A673 (cell line): ENCODE results near the gene KRTAP10-2. TPM values are rescaled to one million over a fixed set of nuclear protein-coding genes. Genes with fewer than 3 reads are reported as not detected.
"Not testable (repeated sequence)": the region's sequence is repeated elsewhere in the genome, so short reads cannot be mapped to it uniquely, and the experiment has no call there.

Source experiments
- BruUV-seq: library from RNA; stranded (reverse); fragments of 400-500 nt; replicated peaks from 2 replicates; lab custom pipeline; 2021; lab: Mats Ljungman, UMichigan
- CTCF ChIA-PET: fragments of 300-600 bp; sonication (Branson Sonifier 250); formaldehyde crosslinking; loops from one replicate; lab custom pipeline; 2022; ENCODE audit warnings: antibody characterized with exemption; lab: Charles Lee
- POLR2A ChIA-PET: fragments of 300-600 bp; sonication (Branson Sonifier 250); formaldehyde crosslinking; loops from one replicate; lab custom pipeline; 2022; ENCODE audit warnings: antibody characterized with exemption; ENCODE audit not compliant: low non-redundant PET; lab: Charles Lee
- DNase-seq: peaks from one replicate; pipeline ENCODE4 v3.0.0-alpha.2; 2015; ENCODE audit warnings: low spot score
- H3K27ac ChIP-seq: fragments of 200-600 bp; sonication (generic); 2 replicates; pipeline ENCODE4 v1.5.1; 2016; ENCODE audit warnings: mixed run types, low read depth, mild to moderate bottlenecking, mixed read lengths, antibody characterized with exemption, low read length; ENCODE audit not compliant: poor library complexity, severe bottlenecking
- H3K27me3 ChIP-seq: fragments of 200-600 bp; sonication (generic); replicated peaks from 2 replicates; pipeline ENCODE4 v1.6.1; 2017; ENCODE audit warnings: mixed run types, low read depth, mild to moderate bottlenecking, mixed read lengths, antibody characterized with exemption, low read length; ENCODE audit not compliant: insufficient read depth, poor library complexity
- H3K36me3 ChIP-seq: fragments of 200-600 bp; sonication (generic); 2 replicates; pipeline ENCODE4 v1.6.1; 2016; ENCODE audit warnings: mixed run types, mild to moderate bottlenecking, mixed read lengths, antibody characterized with exemption, low read length; ENCODE audit not compliant: insufficient read depth, poor library complexity, severe bottlenecking
- H3K4me1 ChIP-seq: fragments of 200-600 bp; sonication (generic); 2 replicates; pipeline ENCODE4 v1.6.1; 2017; ENCODE audit warnings: mixed run types, mild to moderate bottlenecking, mixed read lengths, antibody characterized with exemption, low read length; ENCODE audit not compliant: insufficient read depth, poor library complexity, severe bottlenecking
- H3K4me3 ChIP-seq: fragments of 200-600 bp; sonication (generic); 2 replicates; pipeline ENCODE4 v1.5.1; 2016; ENCODE audit warnings: low read depth, mixed run types, mild to moderate bottlenecking, mixed read lengths, low read length; ENCODE audit not compliant: poor library complexity, severe bottlenecking
- H3K9me3 ChIP-seq: fragments of 200-600 bp; sonication (generic); 2 replicates; pipeline ENCODE4 v1.6.1; 2016; ENCODE audit warnings: mixed run types, low read depth, mild to moderate bottlenecking, mixed read lengths, antibody characterized with exemption, low read length; ENCODE audit not compliant: poor library complexity, severe bottlenecking
- EZH2 ChIP-seq: fragments of 200-600 bp; sonication (generic); IDR thresholded peaks from 2 replicates; pipeline ENCODE4 v1.6.1; 2017; ENCODE audit warnings: borderline replicate concordance, low read depth, mild to moderate bottlenecking, mixed read lengths, antibody characterized with exemption, low read length; ENCODE audit not compliant: poor library complexity, severe bottlenecking
- intact Hi-C: fragments of 100-400 bp; cut with micrococcal nuclease; formaldehyde crosslinking; loops from one replicate; pipeline ENCODE4 v1.10.0; 2022; ENCODE audit not compliant: unreplicated experiment
- total RNA-seq: library from RNA; stranded (reverse); gene quantifications from 2 replicates; pipeline ENCODE4 v1.2.3, GENCODE V29; 2021
- TF ChIP-seq, protein P1 (sequence below): fragments of 300-800, 200-600 bp; sonication (generic); conservative IDR thresholded peaks from 2 replicates; pipeline ENCODE4 v1.5.1; 2017; ENCODE audit warnings: low read depth, mild to moderate bottlenecking, antibody characterized with exemption, low read length, moderate library complexity, mixed read lengths

The KRTAP10-2 gene
- total RNA-seq, 1 experiment from 2014 or later: 0.69 TPM

DNA sequence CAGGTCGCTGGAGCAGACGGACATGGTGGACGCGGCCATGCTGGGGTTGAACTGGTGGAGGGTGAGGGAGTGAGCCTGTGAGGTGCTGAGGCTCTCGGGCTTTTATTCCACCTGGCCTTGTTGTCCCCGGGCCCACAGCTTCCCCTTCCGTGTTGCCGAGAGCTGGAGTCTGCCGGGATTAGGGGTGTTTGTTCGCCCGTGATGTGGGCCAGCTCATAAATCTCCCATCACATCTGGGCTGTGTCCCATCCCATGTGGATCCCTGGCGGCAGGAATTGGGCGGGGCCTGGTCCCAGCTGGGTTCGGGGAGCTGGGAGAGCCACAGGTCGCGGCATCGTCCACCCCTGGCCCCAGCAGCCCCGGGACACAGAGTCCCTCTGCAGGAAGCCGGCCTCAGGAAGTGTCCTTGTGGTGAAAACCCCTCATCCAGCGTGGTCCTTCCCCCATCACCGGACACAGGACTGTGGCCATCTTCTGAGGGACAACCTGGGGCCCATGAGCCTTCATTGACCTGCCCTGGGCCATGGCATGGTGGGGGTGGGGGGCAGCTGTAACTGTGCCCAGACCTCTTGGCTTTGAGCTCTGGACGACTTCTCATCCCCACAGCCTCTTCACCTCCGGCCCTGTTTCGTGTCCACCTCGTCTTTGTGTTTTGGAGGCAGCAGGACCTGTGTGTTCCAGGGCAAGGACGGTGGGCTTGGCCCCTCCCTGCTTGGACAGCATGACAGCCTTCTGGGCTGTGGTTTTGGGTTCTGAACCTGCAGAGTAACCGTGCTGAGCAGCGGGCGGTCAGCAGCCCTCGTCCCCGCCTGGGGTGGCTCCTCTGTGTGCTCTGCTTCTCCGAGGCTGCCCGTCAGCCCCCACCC, 41.4 kb upstream of the KRTAP10-2 start, which contains the start of gene KRTAP10-6:
Gene KRTAP10-6, minus strand, starts transcription at position 60 of the 866 bp plus-strand sequence. Its CDS starts 21 bp downstream, at position 39.
- Histone ChIP-seq H3K27ac (no peak within 1 kb of the TSS), H3K9me3 (no peaks in the 10 kb centered on the region), H3K27me3 (no peaks in the 10 kb centered on the region), H3K36me3 (no peaks in the 10 kb centered on the region), H3K4me1 (no peaks in the 10 kb centered on the region), H3K4me3 (no peak within 1 kb of the TSS)
- DNase-seq: no peak
- CTCF ChIA-PET: no interaction called here
- intact Hi-C loops: no loop called here
- POLR2A ChIA-PET: no interaction called here
- no TSS peak for BruUV-seq
- TF ChIP-seq, protein P1, sequence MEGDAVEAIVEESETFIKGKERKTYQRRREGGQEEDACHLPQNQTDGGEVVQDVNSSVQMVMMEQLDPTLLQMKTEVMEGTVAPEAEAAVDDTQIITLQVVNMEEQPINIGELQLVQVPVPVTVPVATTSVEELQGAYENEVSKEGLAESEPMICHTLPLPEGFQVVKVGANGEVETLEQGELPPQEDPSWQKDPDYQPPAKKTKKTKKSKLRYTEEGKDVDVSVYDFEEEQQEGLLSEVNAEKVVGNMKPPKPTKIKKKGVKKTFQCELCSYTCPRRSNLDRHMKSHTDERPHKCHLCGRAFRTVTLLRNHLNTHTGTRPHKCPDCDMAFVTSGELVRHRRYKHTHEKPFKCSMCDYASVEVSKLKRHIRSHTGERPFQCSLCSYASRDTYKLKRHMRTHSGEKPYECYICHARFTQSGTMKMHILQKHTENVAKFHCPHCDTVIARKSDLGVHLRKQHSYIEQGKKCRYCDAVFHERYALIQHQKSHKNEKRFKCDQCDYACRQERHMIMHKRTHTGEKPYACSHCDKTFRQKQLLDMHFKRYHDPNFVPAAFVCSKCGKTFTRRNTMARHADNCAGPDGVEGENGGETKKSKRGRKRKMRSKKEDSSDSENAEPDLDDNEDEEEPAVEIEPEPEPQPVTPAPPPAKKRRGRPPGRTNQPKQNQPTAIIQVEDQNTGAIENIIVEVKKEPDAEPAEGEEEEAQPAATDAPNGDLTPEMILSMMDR: no peak
- no peak for TF ChIP-seq EZH2

DNA sequence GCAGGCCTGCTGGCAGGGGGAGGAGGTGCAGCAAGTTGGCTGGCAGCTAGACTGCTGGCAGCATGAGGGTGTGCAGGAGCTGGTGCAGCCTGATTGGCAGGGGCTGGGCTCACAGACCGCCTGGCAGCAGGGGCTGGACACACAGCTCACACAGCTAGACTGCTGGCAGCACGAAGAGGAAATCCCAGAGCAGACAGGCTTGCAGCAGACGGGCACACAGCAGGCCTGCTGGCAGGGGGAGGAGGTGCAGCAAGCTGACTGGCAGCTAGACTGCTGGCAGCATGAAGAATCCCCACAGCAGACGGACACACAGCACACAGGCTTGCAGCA, 40.5 kb upstream of the KRTAP10-2 start:
- CTCF ChIA-PET: interaction anchor here (1.2 kb wide), 1 partner anchor 81 kb away, joined by 3 read pairs; no protein-coding TSS in a partner anchor
- intact Hi-C loops: not testable (repeated sequence)

DNA sequence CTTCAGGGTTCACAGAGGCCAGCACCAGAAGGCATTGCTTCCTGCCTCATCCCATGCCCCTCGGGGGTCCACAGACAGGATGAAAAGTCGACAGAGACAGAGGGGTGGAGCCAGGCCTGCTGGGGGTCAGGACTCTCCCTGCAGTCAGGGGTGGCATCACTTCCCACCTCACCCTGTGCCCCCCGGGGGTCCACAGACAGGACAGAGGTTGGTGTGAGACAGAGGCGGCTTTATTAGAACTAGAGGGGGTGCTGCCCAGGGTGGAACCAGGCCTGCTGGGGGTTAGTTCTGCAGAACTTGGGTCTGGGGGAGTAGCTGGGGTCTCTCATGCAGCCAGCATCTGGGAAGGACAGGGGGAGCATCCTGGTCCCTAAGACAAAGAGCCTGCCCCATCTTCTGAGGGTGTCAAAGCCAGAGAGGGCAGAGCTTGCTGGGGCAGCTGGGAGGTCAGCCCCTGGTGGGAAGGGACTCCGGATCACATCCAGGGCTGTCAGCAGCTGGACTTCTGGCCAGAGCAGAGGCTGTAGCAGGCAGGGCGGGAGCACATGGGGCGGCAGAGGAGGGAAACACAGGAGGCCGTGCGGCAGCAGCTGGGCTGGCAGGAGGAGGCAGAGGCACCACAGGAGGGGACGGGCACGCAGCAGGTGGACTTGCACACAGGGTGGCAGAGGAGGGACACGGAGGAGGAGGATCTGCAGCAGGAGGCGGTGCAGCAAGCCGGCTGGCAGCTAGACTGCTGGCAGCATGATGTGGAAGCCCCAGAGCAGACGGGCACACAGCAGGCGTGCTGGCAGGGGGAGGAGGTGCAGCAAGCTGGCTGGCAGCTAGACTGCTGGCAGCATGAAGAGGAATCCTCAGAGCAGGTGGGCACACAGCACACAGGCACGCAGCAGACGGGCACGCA, 39.8 kb upstream of the KRTAP10-2 start:
- intact Hi-C loops, H3K9me3 ChIP-seq, H3K4me3 ChIP-seq, H3K36me3 ChIP-seq, POLR2A ChIA-PET, H3K27me3 ChIP-seq, BruUV-seq, H3K27ac ChIP-seq, DNase-seq, H3K4me1 ChIP-seq: not testable (repeated sequence)
- CTCF ChIA-PET: interaction anchor here (1.2 kb wide), 1 partner anchor 80 kb away, joined by 3 read pairs; no protein-coding TSS in a partner anchor

More for the DNA sequence above, 40.5 kb upstream of the KRTAP10-2 start:
- DNase-seq: peak; percentile 22
- BruUV-seq, POLR2A ChIA-PET, H3K27me3 ChIP-seq, H3K9me3 ChIP-seq, H3K36me3 ChIP-seq, H3K4me1 ChIP-seq, H3K27ac ChIP-seq, H3K4me3 ChIP-seq: not testable (repeated sequence)

DNA sequence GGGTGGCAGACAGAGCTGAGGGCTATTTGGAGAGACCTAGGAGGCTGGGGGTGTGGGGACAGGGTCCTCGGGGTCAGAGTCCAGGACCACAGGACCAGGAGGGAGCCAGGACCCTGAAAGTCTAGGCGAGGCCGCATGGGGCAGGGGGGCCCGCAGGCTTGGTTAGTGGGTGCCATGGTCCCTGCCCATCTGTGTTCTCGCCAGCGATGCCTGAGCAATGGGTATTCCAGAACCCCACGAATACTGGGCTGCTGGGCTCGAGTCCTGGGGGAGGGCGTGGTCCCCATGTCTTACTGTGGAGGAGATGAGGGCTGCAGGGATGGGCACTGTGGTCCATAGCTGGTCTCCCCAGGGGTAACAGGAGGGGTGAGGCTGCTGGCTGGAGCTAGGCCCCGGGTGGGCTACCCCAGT, 39.0 kb upstream of the KRTAP10-2 start:
- intact Hi-C loops: no loop called here
- POLR2A ChIA-PET: no interaction called here

More for the DNA sequence above, 39.0 kb upstream of the KRTAP10-2 start:
- no peak for DNase-seq
- H3K9me3 ChIP-seq: no peaks in the 10 kb centered on the region
- no peak overlapping the region for H3K27ac ChIP-seq
- H3K36me3 ChIP-seq: no peaks in the 10 kb centered on the region
- CTCF ChIA-PET: no interaction called here
- no TSS peak for BruUV-seq
- H3K27me3 ChIP-seq: no peaks in the 10 kb centered on the region
- no peaks in the 10 kb centered on the region for H3K4me1 ChIP-seq
- no peak for TF ChIP-seq EZH2
- TF ChIP-seq, protein P1: no peak
- no peak overlapping the region for H3K4me3 ChIP-seq
